K562 (cell line): ENCODE measurements around the gene OTULIN. TPM values are rescaled to one million over a fixed set of nuclear protein-coding genes. Genes with fewer than 3 reads are reported as not detected.
A peak's percentile ranks its signal among the peaks of the same experiment; 100 is the strongest.

Source experiments
- BRCA1 ChIP-seq, 2 experiments: fragments of 450-650 bp in 1 of 2; sonication (generic) in 1 of 2; formaldehyde crosslinking in 1 of 2; IDR thresholded peaks; 2 replicates each; pipeline versions ENCODE4 v1.5.0 to v1.6.1; 2017 to 2020; ENCODE audit warnings: mild to moderate bottlenecking in 1 of 2, missing genetic modification reagents in 1 of 2
- E4F1 ChIP-seq: fragments of 250-450 bp; sonication (Bioruptor Pico); IDR thresholded peaks from 2 replicates; pipeline ENCODE4 v1.5.0; 2021; ENCODE audit warnings: mild to moderate bottlenecking, borderline replicate concordance
- ELF4 ChIP-seq: fragments of 450-650 bp; formaldehyde crosslinking; IDR thresholded peaks from 2 replicates; pipeline ENCODE4 v1.4.0; 2022; ENCODE audit warnings: missing genetic modification characterization
- FOSL1 ChIP-seq: fragments of 200-800 bp; sonication (Bioruptor generic); conservative IDR thresholded peaks from 2 replicates; pipeline ENCODE4 v1.6.1; 2016; ENCODE audit warnings: missing genetic modification characterization, missing compliant biosample characterization
- GABPB2 ChIP-seq: fragments of 250-450 bp; sonication (Bioruptor Pico); conservative IDR thresholded peaks from 2 replicates; pipeline ENCODE4 v1.5.1; 2021; ENCODE audit warnings: mild to moderate bottlenecking
- GATAD2B ChIP-seq: fragments of 450-650 bp; IDR thresholded peaks from 2 replicates; pipeline ENCODE4 v1.6.1; 2017; ENCODE audit warnings: mild to moderate bottlenecking, borderline replicate concordance
- HOXB6 ChIP-seq: fragments of 250-450 bp; sonication (Bioruptor Pico); IDR thresholded peaks from 2 replicates; pipeline ENCODE4 v1.5.1; 2022; ENCODE audit warnings: mild to moderate bottlenecking, borderline replicate concordance
- MEF2A ChIP-seq: IDR thresholded peaks from 2 replicates; pipeline ENCODE4 v1.6.1; 2011; ENCODE audit warnings: low read depth, mild to moderate bottlenecking, low read length, moderate library complexity; ENCODE audit not compliant: control insufficient read depth
- MXI1 ChIP-seq: IDR thresholded peaks from 2 replicates; pipeline ENCODE4 v1.6.1; 2011; ENCODE audit warnings: low read depth, mild to moderate bottlenecking, improper control_type of control experiment, low read length
- NFE2 ChIP-seq: IDR thresholded peaks from 2 replicates; pipeline ENCODE4 v1.6.1; 2014; ENCODE audit warnings: antibody characterized with exemption, low read depth
- NFIX ChIP-seq: fragments of 250-450 bp; sonication (Bioruptor Pico); IDR thresholded peaks from 2 replicates; pipeline ENCODE4 v1.4.0; 2020; ENCODE audit warnings: low read depth, mild to moderate bottlenecking, moderate library complexity
- RNF219 ChIP-seq: fragments of 250-450 bp; sonication (Bioruptor Pico); IDR thresholded peaks from 2 replicates; pipeline ENCODE4 v1.5.0; 2022; ENCODE audit warnings: mild to moderate bottlenecking
- SMAD2 ChIP-seq: fragments of 150-350 bp; IDR thresholded peaks from 2 replicates; pipeline ENCODE4 v1.6.1; 2014; ENCODE audit warnings: low read depth, mild to moderate bottlenecking, low read length
- SMAD3 ChIP-seq: fragments of 450-650 bp; formaldehyde crosslinking; conservative IDR thresholded peaks from 2 replicates; pipeline ENCODE4 v1.4.0; 2020; ENCODE audit warnings: mild to moderate bottlenecking
- SMARCA5 ChIP-seq: fragments of 450-650 bp; IDR thresholded peaks from 2 replicates; pipeline ENCODE4 v1.6.1; 2016
- STAT5A ChIP-seq: IDR thresholded peaks from 2 replicates; pipeline ENCODE4 v1.6.1; 2012; ENCODE audit warnings: low read length, inconsistent platforms, borderline replicate concordance
- STAT6 ChIP-seq: sonication (generic); formaldehyde crosslinking; IDR thresholded peaks from 2 replicates; pipeline ENCODE4 v1.8.1; 2023; ENCODE audit warnings: mild to moderate bottlenecking, missing genetic modification reagents
- ZBTB26 ChIP-seq: fragments of 450-650 bp; formaldehyde crosslinking; IDR thresholded peaks from 2 replicates; pipeline ENCODE4 v1.4.0; 2022; ENCODE audit warnings: missing genetic modification characterization
- ZNF232 ChIP-seq: sonication (generic); formaldehyde crosslinking; IDR thresholded peaks from 2 replicates; pipeline ENCODE4 v1.8.0; 2022; ENCODE audit warnings: mild to moderate bottlenecking, missing genetic modification reagents
- polyA plus RNA-seq, 8 experiments: library from polyadenylated mRNA; depleted of rRNA in 4 of 8; stranded (reverse) in 5 of 8; unstranded in 3 of 8; fragments of >200 nt; fragmentation: Nextera tagmentation in 2 of 8; fragmentation: Illumina TruSeq in 1 of 8; extraction: Ambion mirVana in 2 of 8; extraction: Trizol in 1 of 8; gene quantifications; 2 replicates each; pipeline versions ENCODE4 v1.2.1 to v1.2.3, GENCODE V29; 2011 to 2014; ENCODE audit warnings: inconsistent platforms in 1 of 8, missing spikeins in 1 of 8
- total RNA-seq, 7 experiments: library from RNA; depleted of rRNA in 6 of 7; stranded (reverse); fragments of >200 nt in 6 of 7; fragmentation: Illumina TruSeq in 2 of 7; extraction: Trizol in 2 of 7; gene quantifications; 2 replicates each; pipeline versions ENCODE4 v1.2.1 to v1.2.3, GENCODE V29; 2011 to 2021; ENCODE audit warnings: low replicate concordance in 1 of 7

The OTULIN gene
- total and polyA plus RNA-seq, 9 of the 15 experiments (the other 6 are each of a cell fraction or from before 2014, with no cell fraction given): 3.3 to 33.6 (median 20.1) TPM

GRCh38 chr5:14699807-14700400 is 35.4 kb downstream of the OTULIN start (continued):
- TF ChIP-seq MXI1 (no peak), E4F1 (CRISPR knock-in tag) (no peak), NFE2 (peak; percentile 65), ELF4 (CRISPR knock-in tag) (no peak), MEF2A (no peak), STAT5A (no peak), GATAD2B (no peak), ZBTB26 (CRISPR knock-in tag) (no peak), GABPB2 (CRISPR knock-in tag) (no peak), ZNF232 (CRISPR knock-in tag) (no peak), BRCA1 (IDR thresholded peaks at IDR 0.05) (no peak), BRCA1 (CRISPR knock-in tag; IDR thresholded peaks at IDR 0.05) (no peak), HOXB6 (no peak), NFIX (CRISPR knock-in tag) (no peak), FOSL1 (tag) (no peak), SMARCA5 (no peak), SMAD2 (no peak), SMAD3 (no peak), STAT6 (CRISPR knock-in tag) (no peak), RNF219 (CRISPR knock-in tag) (no peak)
